HCT116 (cell line): ENCODE measurements around the gene CDH10. TPM values are rescaled to one million over a fixed set of nuclear protein-coding genes. Genes with fewer than 3 reads are reported as not detected.

Experiments
- ATAC-seq: fragments of 200-7000 bp; cut with Tn5 transposase; 2 replicates; pipeline ENCODE4 v1.9.1; 2020; ENCODE audit warnings: mild to moderate bottlenecking, moderate library complexity
- BruUV-seq: library from RNA; stranded (reverse); fragments of 400-500 nt; replicated peaks from 2 replicates; lab custom pipeline; 2021; lab: Mats Ljungman, UMichigan
- CTCF ChIA-PET: fragments of 300-600 bp; sonication (Branson Sonifier 250); formaldehyde crosslinking; loops from one replicate; lab custom pipeline; 2021; ENCODE audit warnings: antibody characterized with exemption; lab: Charles Lee
- POLR2A ChIA-PET: fragments of 300-600, 350-600 bp; sonication (Branson Sonifier 250); formaldehyde crosslinking; loops from one replicate; lab custom pipeline; 2021; ENCODE audit warnings: antibody characterized with exemption; lab: Charles Lee
- RAD21 ChIA-PET, 2 experiments: fragments of 300-600 bp; sonication (Branson Sonifier 250); formaldehyde crosslinking; loops; one replicate each; lab custom pipeline; 2023; ENCODE audit warnings: low total read pairs in 2 of 2; ENCODE audit not compliant: uncharacterized antibody in 2 of 2, unreplicated experiment in 2 of 2, low non-redundant PET in 1 of 2; lab: Charles Lee
- DNase-seq: peaks from one replicate; pipeline ENCODE4 v3.0.0-alpha.2; 2010; ENCODE audit warnings: low read depth, low spot score
- H2AFZ ChIP-seq: fragments of 200-600 bp; shearing (Covaris generic), sonication (generic); 2 replicates; pipeline ENCODE4 v1.6.1; 2017; ENCODE audit warnings: low read depth, mixed run types, mixed read lengths, antibody characterized with exemption, low read length; ENCODE audit not compliant: poor library complexity, severe bottlenecking
- H3K27ac ChIP-seq: 2 replicates; pipeline ENCODE4 v1.5.1; 2012; ENCODE audit warnings: low read depth, low read length
- H3K27me3 ChIP-seq: fragments of 200-600 bp; sonication (generic); 2 replicates; pipeline ENCODE4 v1.6.1; 2016; ENCODE audit warnings: mixed run types, low read length, mixed read lengths; ENCODE audit not compliant: insufficient read depth
- H3K36me3 ChIP-seq, 2 experiments: fragments of 200-500 bp in 1 of 2; fragments of 200-600 bp in 1 of 2; sonication (Bioruptor generic) in 1 of 2; sonication (generic) in 1 of 2; 2 replicates each; pipeline versions ENCODE4 v1.5.1 to v1.6.1; 2014 to 2016; ENCODE audit warnings: low read length in 2 of 2, inconsistent platforms in 1 of 2, mixed read lengths in 1 of 2, mixed run types in 1 of 2; ENCODE audit not compliant: insufficient read depth in 2 of 2, control insufficient read depth in 1 of 2
- H3K4me1 ChIP-seq, 2 experiments: fragments of 200-600 bp in 1 of 2; sonication (generic) in 1 of 2; 2 replicates each; pipeline versions ENCODE4 v1.5.1 to v1.6.1; 2012 to 2017; ENCODE audit warnings: low read length in 2 of 2, inconsistent platforms in 1 of 2, mild to moderate bottlenecking in 1 of 2, mixed read lengths in 1 of 2, mixed run types in 1 of 2, moderate library complexity in 1 of 2; ENCODE audit not compliant: insufficient read depth in 2 of 2, control insufficient read depth in 1 of 2
- H3K4me2 ChIP-seq: fragments of 200-600 bp; sonication (generic); 2 replicates; pipeline ENCODE4 v1.6.1; 2017; ENCODE audit warnings: mixed run types, low read length, mixed read lengths
- H3K4me3 ChIP-seq, 2 experiments: fragments of 200-600 bp in 1 of 2; sonication (generic) in 1 of 2; replicated peaks in 1 of 2; 2 replicates each; pipeline ENCODE4 v1.5.1; 2011 to 2016; ENCODE audit warnings: low read length in 2 of 2, control low read depth in 1 of 2, low read depth in 1 of 2, mild to moderate bottlenecking in 1 of 2, mixed read lengths in 1 of 2, mixed run types in 1 of 2
- H3K79me2 ChIP-seq: fragments of 200-600 bp; sonication (generic); 2 replicates; pipeline ENCODE4 v1.6.1; 2017; ENCODE audit warnings: mild to moderate bottlenecking, mixed run types, low read length, moderate library complexity, mixed read lengths; ENCODE audit not compliant: insufficient read depth
- H3K9ac ChIP-seq: fragments of 200-600 bp; sonication (generic); 2 replicates; pipeline ENCODE4 v1.6.1; 2016; ENCODE audit warnings: low read length, mixed read lengths
- H3K9me2 ChIP-seq: fragments of 200-600 bp; sonication (generic), shearing (Covaris generic); 2 replicates; pipeline ENCODE4 v1.6.1; 2017; ENCODE audit warnings: mixed run types, mild to moderate bottlenecking, moderate library complexity; ENCODE audit not compliant: insufficient read depth
- H3K9me3 ChIP-seq, 2 experiments: fragments of 200-500 bp in 1 of 2; fragments of 200-600 bp in 1 of 2; sonication (Bioruptor generic) in 1 of 2; sonication (generic) in 1 of 2; 2 replicates each; pipeline ENCODE4 v1.6.1; 2014 to 2017; ENCODE audit warnings: low read length in 2 of 2, mixed read lengths in 2 of 2, inconsistent platforms in 1 of 2, low read depth in 1 of 2, mild to moderate bottlenecking in 1 of 2, mixed run types in 1 of 2, moderate library complexity in 1 of 2; ENCODE audit not compliant: control insufficient read depth in 1 of 2, insufficient read depth in 1 of 2
- H4K20me1 ChIP-seq: fragments of 200-600 bp; sonication (generic), shearing (Covaris generic); 2 replicates; pipeline ENCODE4 v1.6.1; 2017; ENCODE audit warnings: mixed run types, mild to moderate bottlenecking, moderate library complexity; ENCODE audit not compliant: insufficient read depth
- CBX3 ChIP-seq: IDR thresholded peaks from 2 replicates; pipeline ENCODE4 v1.6.1; 2012; ENCODE audit warnings: low read depth
- ELF1 ChIP-seq: IDR thresholded peaks from 2 replicates; pipeline ENCODE4 v1.6.1; 2012; ENCODE audit warnings: low read depth, borderline replicate concordance
- EZH2phosphoT487 ChIP-seq: fragments of 200-600 bp; IDR thresholded peaks from 2 replicates; pipeline ENCODE4 v1.6.1; 2018; ENCODE audit warnings: antibody characterized with exemption, borderline replicate concordance
- FOSL1 ChIP-seq: IDR thresholded peaks from 2 replicates; pipeline ENCODE4 v1.6.1; 2012; ENCODE audit warnings: low read depth
- JUND ChIP-seq: IDR thresholded peaks from 2 replicates; pipeline ENCODE4 v1.6.1; 2012
- POLR2A ChIP-seq: IDR thresholded peaks from 2 replicates; pipeline ENCODE4 v1.7.0; 2011; ENCODE audit warnings: borderline replicate concordance; ENCODE audit not compliant: insufficient read depth, insufficient read length; ENCODE audit errors: extremely low read depth
- REST ChIP-seq: IDR thresholded peaks from 2 replicates; pipeline ENCODE4 v1.6.1; 2012; ENCODE audit warnings: low read depth
- SIN3A ChIP-seq: IDR thresholded peaks from 2 replicates; pipeline ENCODE4 v1.6.1; 2012; ENCODE audit warnings: low read depth
- SRF ChIP-seq: IDR thresholded peaks from 2 replicates; pipeline ENCODE4 v1.6.1; 2012; ENCODE audit warnings: low read depth
- YY1 ChIP-seq: IDR thresholded peaks from 2 replicates; pipeline ENCODE4 v1.6.1; 2011; ENCODE audit warnings: low read length, low read depth, moderate library complexity, mild to moderate bottlenecking; ENCODE audit not compliant: insufficient replicate concordance; ENCODE audit errors: extremely low read depth
- ZFX ChIP-seq: fragments of 450-650 bp; IDR thresholded peaks from 2 replicates; pipeline ENCODE4 v1.6.1; 2017
- intact Hi-C: fragments of 100-400 bp; cut with micrococcal nuclease; formaldehyde crosslinking; loops from 2 replicates; pipeline ENCODE4 v1.10.0; 2022
- total RNA-seq: library from RNA; stranded (reverse); gene quantifications from one replicate; pipeline ENCODE4 v1.2.1, GENCODE V29; 2021; ENCODE audit not compliant: unreplicated experiment
- TF ChIP-seq, protein P1 (sequence below), 3 experiments: fragments of 200-600 bp in 1 of 3; sonication (generic) in 1 of 3; IDR thresholded peaks in 2 of 3; conservative IDR thresholded peaks in 1 of 3; 2 replicates each; pipeline ENCODE4 v1.5.1; 2012 to 2017; ENCODE audit warnings: low read depth in 2 of 3, low read length in 2 of 3, antibody characterized with exemption in 1 of 3, borderline replicate concordance in 1 of 3, control low read depth in 1 of 3, mild to moderate bottlenecking in 1 of 3, mixed read lengths in 1 of 3, mixed run types in 1 of 3, moderate library complexity in 1 of 3; ENCODE audit not compliant: insufficient read depth in 1 of 3

CDH10 gene
- total RNA-seq, 1 experiment from 2014 or later, result not detected

GRCh38 chr5:24480952-24481351 is 163.8 kb downstream of the CDH10 start (continued):
- TF ChIP-seq, protein P1, sequence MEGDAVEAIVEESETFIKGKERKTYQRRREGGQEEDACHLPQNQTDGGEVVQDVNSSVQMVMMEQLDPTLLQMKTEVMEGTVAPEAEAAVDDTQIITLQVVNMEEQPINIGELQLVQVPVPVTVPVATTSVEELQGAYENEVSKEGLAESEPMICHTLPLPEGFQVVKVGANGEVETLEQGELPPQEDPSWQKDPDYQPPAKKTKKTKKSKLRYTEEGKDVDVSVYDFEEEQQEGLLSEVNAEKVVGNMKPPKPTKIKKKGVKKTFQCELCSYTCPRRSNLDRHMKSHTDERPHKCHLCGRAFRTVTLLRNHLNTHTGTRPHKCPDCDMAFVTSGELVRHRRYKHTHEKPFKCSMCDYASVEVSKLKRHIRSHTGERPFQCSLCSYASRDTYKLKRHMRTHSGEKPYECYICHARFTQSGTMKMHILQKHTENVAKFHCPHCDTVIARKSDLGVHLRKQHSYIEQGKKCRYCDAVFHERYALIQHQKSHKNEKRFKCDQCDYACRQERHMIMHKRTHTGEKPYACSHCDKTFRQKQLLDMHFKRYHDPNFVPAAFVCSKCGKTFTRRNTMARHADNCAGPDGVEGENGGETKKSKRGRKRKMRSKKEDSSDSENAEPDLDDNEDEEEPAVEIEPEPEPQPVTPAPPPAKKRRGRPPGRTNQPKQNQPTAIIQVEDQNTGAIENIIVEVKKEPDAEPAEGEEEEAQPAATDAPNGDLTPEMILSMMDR (IDR thresholded peaks at IDR 0.05 in 2 of 3, conservative IDR thresholded peaks at IDR 0.05 in 1 of 3; ENCODE audit: borderline replicate concordance in 1 of 3, insufficient read depth in 1 of 3, low read depth in 2 of 3, low read length in 2 of 3), result no peak
- no peak for TF ChIP-seq EZH2phosphoT487
- no peak for TF ChIP-seq JUND
- no peak for TF ChIP-seq FOSL1
- TF ChIP-seq CBX3, result no peak

DNA sequence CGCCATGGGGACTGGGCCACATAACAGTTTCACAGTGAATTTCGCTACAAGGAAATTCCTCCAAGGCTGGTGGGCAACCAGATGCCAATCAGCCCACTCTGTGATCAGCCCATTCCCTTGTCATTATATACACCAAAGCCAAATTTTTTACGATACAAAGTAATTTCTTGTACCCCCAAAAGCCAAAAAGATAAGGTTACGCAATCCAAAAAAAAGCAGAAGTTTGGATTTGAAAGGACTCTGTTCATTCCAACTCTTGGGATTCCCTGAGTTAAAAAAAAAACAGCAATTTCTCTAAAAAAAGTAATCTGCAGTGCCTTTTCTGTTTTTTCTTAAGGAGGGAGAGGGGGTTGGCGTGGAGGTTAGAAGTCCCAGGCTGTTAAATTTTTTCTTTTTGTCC is 166.8 kb downstream of the CDH10 start:
- DNase-seq, result no peak
- Histone ChIP-seq H3K79me2 (no peaks in the 10 kb centered on the region), H2AFZ (no peak overlapping the region), H3K27ac (no peak overlapping the region), H4K20me1 (no peaks in the 10 kb centered on the region), H3K9ac (no peak overlapping the region), H3K36me3 (no peaks in the 10 kb centered on the region)
- intact Hi-C loops, result no loop called here
- no peak for ATAC-seq
- TF ChIP-seq SRF (no peak), CBX3 (no peak), YY1 (no peak), REST (no peak), ZFX (no peak), ELF1 (no peak), POLR2A (no peak), SIN3A (no peak)
- TF ChIP-seq, all 23 proteins: peak for 0
- Histone ChIP-seq H3K4me3 (no peak overlapping the region), H3K9me3 (peaks cover 9 to 16% of the 10 kb centered on the region in 2 experiments; a peak in 2 of 4 replicates), H3K27me3 (no peaks in the 10 kb centered on the region), H3K4me2 (no peak overlapping the region), H3K4me1 (no peaks in the 10 kb centered on the region), H3K9me2 (no peaks in the 10 kb centered on the region)
- RAD21 ChIA-PET, result no interaction called here
- CTCF ChIA-PET, result no interaction called here
- no TSS peak for BruUV-seq
- POLR2A ChIA-PET, result no interaction called here
